Osteocyte (in vitro differentiated cells): Measurements from ENCODE around the gene ASCL2. TPM values are rescaled to one million over a fixed set of nuclear protein-coding genes. Genes with fewer than 3 reads are reported as not detected.

Experiments
- DNase-seq: peaks from one replicate; pipeline ENCODE4 v3.0.0; 2021; ENCODE audit warnings: mixed read lengths; ENCODE audit not compliant: unreplicated experiment; ENCODE audit errors: extremely low spot score
- H3K27ac Mint-ChIP-seq: one replicate; pipeline ENCODE4 v1.8.0; 2021; ENCODE audit warnings: mild to moderate bottlenecking, mixed read lengths; ENCODE audit not compliant: unreplicated experiment
- H3K27me3 Mint-ChIP-seq: one replicate; pipeline ENCODE4 v1.8.0; 2021; ENCODE audit warnings: mixed read lengths; ENCODE audit not compliant: unreplicated experiment
- H3K36me3 Mint-ChIP-seq: one replicate; pipeline ENCODE4 v1.8.0; 2021; ENCODE audit warnings: mixed read lengths; ENCODE audit not compliant: unreplicated experiment
- H3K4me1 Mint-ChIP-seq: one replicate; pipeline ENCODE4 v1.8.0; 2021; ENCODE audit warnings: mixed read lengths; ENCODE audit not compliant: unreplicated experiment
- H3K4me3 Mint-ChIP-seq: one replicate; pipeline ENCODE4 v1.8.0; 2021; ENCODE audit warnings: mild to moderate bottlenecking, moderate library complexity, mixed read lengths; ENCODE audit not compliant: unreplicated experiment
- H3K9me3 Mint-ChIP-seq: one replicate; pipeline ENCODE4 v1.8.0; 2021; ENCODE audit warnings: mixed read lengths; ENCODE audit not compliant: unreplicated experiment
- long read RNA-seq: library from polyadenylated mRNA; unstranded; transcript quantifications from one replicate; pipeline ENCODE4 v2.0.0, GENCODE V29; 2021
- total RNA-seq: library from RNA; stranded (reverse); gene quantifications from 2 replicates; pipeline ENCODE4 v1.2.1, GENCODE V29; 2021
- TF ChIP-seq, protein P1 (sequence below): fragments of 200-600 bp; sonication (generic); IDR thresholded peaks from 2 replicates; pipeline ENCODE4 v1.5.0; 2021; ENCODE audit warnings: antibody characterized with exemption, mild to moderate bottlenecking, moderate library complexity

The ASCL2 gene, protein sequence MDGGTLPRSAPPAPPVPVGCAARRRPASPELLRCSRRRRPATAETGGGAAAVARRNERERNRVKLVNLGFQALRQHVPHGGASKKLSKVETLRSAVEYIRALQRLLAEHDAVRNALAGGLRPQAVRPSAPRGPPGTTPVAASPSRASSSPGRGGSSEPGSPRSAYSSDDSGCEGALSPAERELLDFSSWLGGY
- not detected in 2 replicates for total RNA-seq
- long read RNA-seq = 0 reads

DNA sequence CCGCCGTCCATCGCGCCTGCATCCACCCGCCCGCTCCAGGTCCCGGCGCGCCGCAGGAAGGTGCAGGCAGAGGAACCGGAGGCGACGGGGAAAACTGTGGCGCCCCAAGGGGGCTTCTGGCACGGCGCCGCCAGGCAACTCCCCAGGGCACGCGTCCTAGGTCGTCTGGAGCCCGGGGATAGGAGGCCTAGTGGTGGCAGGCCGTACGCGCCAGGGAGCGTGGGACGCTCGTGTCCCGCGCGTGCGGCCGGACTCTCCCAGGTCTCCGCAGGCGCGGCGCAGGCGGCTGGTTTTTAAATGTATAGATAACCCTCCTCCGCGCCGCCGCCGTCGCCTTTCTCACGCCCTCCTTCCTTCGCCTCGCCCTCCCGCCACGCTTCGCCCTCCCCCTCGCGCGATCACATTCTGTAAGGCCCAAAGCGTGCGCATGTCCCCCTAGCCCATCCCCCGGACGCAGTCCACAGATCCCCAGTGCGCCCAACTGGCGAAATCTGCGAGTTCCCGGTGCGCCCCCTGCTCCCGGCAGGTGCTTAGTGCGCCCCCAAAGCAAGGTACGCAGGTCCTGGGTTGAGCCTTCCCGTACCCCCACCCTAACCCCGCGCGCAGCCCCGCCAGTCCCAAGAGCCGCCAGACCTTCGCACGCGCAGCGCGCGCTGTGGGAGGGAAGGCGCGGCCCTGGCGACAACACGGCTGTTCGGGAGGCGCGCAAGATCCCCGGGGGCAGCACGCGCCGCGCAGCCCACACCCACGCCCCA, at the start of gene ASCL2:
Gene ASCL2, minus strand, starts transcription at position 267 of the 755 bp plus-strand sequence. Its CDS starts 256 bp downstream, at position 11.
- no peaks in the 10 kb centered on the region for H3K36me3 Mint-ChIP-seq
- peaks cover 9% of the 10 kb centered on the region for H3K4me1 Mint-ChIP-seq
- DNase-seq = peak; percentile 83
- H3K27ac Mint-ChIP-seq = no peak within 1 kb of the TSS
- TF ChIP-seq, protein P1, sequence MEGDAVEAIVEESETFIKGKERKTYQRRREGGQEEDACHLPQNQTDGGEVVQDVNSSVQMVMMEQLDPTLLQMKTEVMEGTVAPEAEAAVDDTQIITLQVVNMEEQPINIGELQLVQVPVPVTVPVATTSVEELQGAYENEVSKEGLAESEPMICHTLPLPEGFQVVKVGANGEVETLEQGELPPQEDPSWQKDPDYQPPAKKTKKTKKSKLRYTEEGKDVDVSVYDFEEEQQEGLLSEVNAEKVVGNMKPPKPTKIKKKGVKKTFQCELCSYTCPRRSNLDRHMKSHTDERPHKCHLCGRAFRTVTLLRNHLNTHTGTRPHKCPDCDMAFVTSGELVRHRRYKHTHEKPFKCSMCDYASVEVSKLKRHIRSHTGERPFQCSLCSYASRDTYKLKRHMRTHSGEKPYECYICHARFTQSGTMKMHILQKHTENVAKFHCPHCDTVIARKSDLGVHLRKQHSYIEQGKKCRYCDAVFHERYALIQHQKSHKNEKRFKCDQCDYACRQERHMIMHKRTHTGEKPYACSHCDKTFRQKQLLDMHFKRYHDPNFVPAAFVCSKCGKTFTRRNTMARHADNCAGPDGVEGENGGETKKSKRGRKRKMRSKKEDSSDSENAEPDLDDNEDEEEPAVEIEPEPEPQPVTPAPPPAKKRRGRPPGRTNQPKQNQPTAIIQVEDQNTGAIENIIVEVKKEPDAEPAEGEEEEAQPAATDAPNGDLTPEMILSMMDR = no peak
- H3K9me3 Mint-ChIP-seq = no peaks in the 10 kb centered on the region
- peaks cover 59% of the 10 kb centered on the region for H3K27me3 Mint-ChIP-seq
- no peak within 1 kb of the TSS for H3K4me3 Mint-ChIP-seq

DNA sequence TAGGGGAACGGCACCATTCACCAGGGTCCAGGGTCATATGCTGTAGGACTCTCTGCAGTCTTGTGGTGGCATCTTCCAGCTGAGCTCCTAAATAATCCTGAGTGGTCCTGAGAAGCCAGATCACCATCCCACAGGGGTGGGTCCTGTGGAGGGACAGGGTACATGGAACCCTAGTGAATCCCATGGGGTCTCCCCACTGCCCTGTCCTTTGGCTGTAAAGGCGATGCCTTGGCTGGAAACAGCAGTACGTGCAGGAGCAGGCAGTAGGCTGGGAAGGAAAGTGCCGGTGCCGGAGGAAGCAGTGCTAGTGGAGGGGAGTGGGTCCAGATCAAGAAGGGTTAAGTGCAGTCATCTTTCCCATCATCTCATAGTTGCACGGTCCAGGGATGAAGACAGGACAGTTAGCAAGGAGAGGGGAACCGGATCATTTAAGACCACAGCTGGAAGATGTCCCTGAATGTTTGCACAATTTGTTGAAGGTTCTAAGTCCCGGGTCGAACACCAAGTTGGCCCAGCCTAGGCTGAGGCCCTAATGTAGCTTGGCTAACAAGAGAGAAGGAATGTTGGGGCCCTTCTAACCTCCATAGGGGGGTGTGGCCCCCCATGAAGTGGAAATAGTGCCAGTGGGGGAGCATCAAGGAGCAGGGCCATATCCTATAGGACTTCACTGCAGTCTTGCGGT, 49.5 kb upstream of the ASCL2 start:
- no peak overlapping the region for H3K4me3 Mint-ChIP-seq
- TF ChIP-seq, protein P1 = no peak
- peaks cover 15% of the 10 kb centered on the region for H3K9me3 Mint-ChIP-seq
- H3K27me3 Mint-ChIP-seq = peaks cover 14% of the 10 kb centered on the region
- H3K4me1 Mint-ChIP-seq = peaks cover 5% of the 10 kb centered on the region
- no peak for DNase-seq
- no peak overlapping the region for H3K27ac Mint-ChIP-seq
- H3K36me3 Mint-ChIP-seq = peaks cover 5% of the 10 kb centered on the region

DNA sequence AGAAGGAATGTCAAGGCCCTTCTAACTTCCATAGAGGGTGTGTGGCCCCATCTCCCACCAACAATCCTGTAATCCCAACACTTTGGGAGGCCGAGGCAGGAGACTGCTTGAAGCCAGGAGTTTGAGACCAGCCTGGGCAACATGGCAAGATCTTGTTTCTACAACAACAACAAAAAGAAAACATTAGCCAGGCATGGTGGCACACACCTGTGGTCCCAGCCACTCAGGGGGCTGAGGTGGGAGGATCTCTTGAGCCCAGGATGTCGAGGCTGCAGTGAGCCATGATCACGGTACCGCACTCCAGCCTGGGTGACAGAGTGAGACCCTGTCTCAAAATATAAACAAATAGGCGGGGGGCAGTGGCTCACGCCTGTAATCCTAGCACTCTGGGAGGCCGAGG, 48.3 kb upstream of the ASCL2 start:
- H3K27ac Mint-ChIP-seq = no peak overlapping the region
- H3K9me3 Mint-ChIP-seq = peaks cover 15% of the 10 kb centered on the region
- H3K4me1 Mint-ChIP-seq = peaks cover 9% of the 10 kb centered on the region
- H3K36me3 Mint-ChIP-seq = peaks cover 5% of the 10 kb centered on the region
- peaks cover 14% of the 10 kb centered on the region for H3K27me3 Mint-ChIP-seq
- TF ChIP-seq, protein P1 = no peak
- DNase-seq = no peak
- H3K4me3 Mint-ChIP-seq = no peak overlapping the region

DNA sequence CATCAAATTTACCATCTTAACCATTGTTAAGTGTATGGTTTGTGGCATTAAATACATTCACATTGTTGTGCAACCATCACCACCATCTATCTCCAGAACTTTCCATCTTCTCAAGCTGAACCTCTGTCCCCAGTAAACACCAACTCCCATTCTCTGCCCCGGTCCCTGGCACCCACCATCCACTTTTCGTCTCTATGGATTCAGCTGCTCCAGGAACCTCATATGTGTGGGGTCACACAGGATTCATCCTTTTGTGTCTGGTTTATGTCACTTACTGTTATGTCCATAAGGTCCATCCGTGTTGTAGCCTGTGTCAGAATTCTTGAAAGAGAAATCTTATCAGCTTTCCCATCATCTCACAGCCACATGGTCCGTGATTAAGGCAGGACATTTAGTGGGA, 47.7 kb upstream of the ASCL2 start:
- DNase-seq = no peak

More for the DNA sequence above, 47.7 kb upstream of the ASCL2 start:
- peaks cover 5% of the 10 kb centered on the region for H3K36me3 Mint-ChIP-seq
- no peak overlapping the region for H3K27ac Mint-ChIP-seq
- H3K27me3 Mint-ChIP-seq = peaks cover 11% of the 10 kb centered on the region
- peaks cover 9% of the 10 kb centered on the region for H3K4me1 Mint-ChIP-seq
- TF ChIP-seq, protein P1 = no peak
- peaks cover 15% of the 10 kb centered on the region for H3K9me3 Mint-ChIP-seq
- H3K4me3 Mint-ChIP-seq = no peak overlapping the region
